ENCODE data around the gene NTSR1. TPM values are rescaled to one million over a fixed set of nuclear protein-coding genes. Genes with fewer than 3 reads are reported as not detected.
A peak's percentile ranks its signal among the peaks of the same experiment; 100 is the strongest.

The NTSR1 gene
- polyA plus RNA-seq, 3 donors, result 0.35 to 2.5 (median 0.40) TPM

- no peak overlapping the region for H3K27ac ChIP-seq (ENCODE audit: low read depth in 1 of 2, low read length in 2 of 2)
- no peak for DNase-seq
- H3K9me3 Mint-ChIP-seq, result peaks cover 0 to 3% (median 0%) of the 10 kb centered on the region in 7 donors
- peak overlapping the region in 1 of 7 donors; percentile 13 for H3K27ac Mint-ChIP-seq
- intact Hi-C loops (cut with micrococcal nuclease), result loop anchor here (5.0 to 10.0 kb wide), 3 partner anchors 125 to 395 kb away; partner anchors contain the start of genes CABLES2 (in 2 of the 2) and DIDO1 (in 1 of the 2)
- H2AFZ ChIP-seq (ENCODE audit: insufficient read depth, low read depth, low read length, poor library complexity, severe bottlenecking), result no peak overlapping the region
- H3K79me2 ChIP-seq (ENCODE audit: insufficient read depth, low read length), result peaks cover 14% of the 10 kb centered on the region
- H4K20me1 ChIP-seq (ENCODE audit: insufficient read depth, low read length), result peaks cover 13% of the 10 kb centered on the region
- H3K4me1 Mint-ChIP-seq, result peaks cover 60% of the 10 kb centered on the region
- H3K27me3 ChIP-seq (ENCODE audit: control insufficient read depth in 2 of 2, insufficient read depth in 2 of 2, low read length in 2 of 2), result no peaks in the 10 kb centered on the region
- no peak overlapping the region for H3K4me2 ChIP-seq (replicated peaks; ENCODE audit: extremely low read depth, low read length, poor library complexity, severe bottlenecking)
- 98% methylated on average over 5 of the region's 19 CpGs for WGBS (ENCODE audit: insufficient coverage)
- H3K4me3 Mint-ChIP-seq, result no peak overlapping the region
- H3K4me1 ChIP-seq (ENCODE audit: control insufficient read depth in 1 of 2, insufficient read depth in 2 of 2, low read length in 2 of 2), result peaks cover 57 to 64% of the 10 kb centered on the region in 2 donors
- H3K9me3 ChIP-seq (replicated peaks in 1 of 2; ENCODE audit: control insufficient read depth in 1 of 2, insufficient read depth in 1 of 2, low read length in 2 of 2), result no peaks in the 10 kb centered on the region
- peaks cover 0 to 6% (median 2%) of the 10 kb centered on the region in 3 donors for H3K27me3 Mint-ChIP-seq (ENCODE audit: low read depth in 3 of 3)
- H3K36me3 Mint-ChIP-seq, result peaks cover 37 to 40% of the 10 kb centered on the region in 2 donors
- H3K9ac ChIP-seq (ENCODE audit: insufficient read depth, low read length, poor library complexity, severe bottlenecking), result no peak overlapping the region
- no peak overlapping the region for H3K4me3 ChIP-seq (replicated peaks in 1 of 3; ENCODE audit: low read depth in 2 of 3, low read length in 3 of 3)
- TF ChIP-seq CTCF (IDR thresholded peaks at IDR 0.05), result no peak
- peaks cover 24 to 35% of the 10 kb centered on the region in 2 donors for H3K36me3 ChIP-seq (replicated peaks in 1 of 2; ENCODE audit: control insufficient read depth in 1 of 2, insufficient read depth in 2 of 2, low read length in 2 of 2)
Measured at GRCh38 chr20:62799459-62799858, 90.8 kb downstream of the NTSR1 start.

GRCh38 chr20:62799873-62800272 lies 91.2 kb downstream of the NTSR1 start:
- Mint-ChIP-seq H3K36me3 (peaks cover 37 to 40% of the 10 kb centered on the region in 2 donors), H3K9me3 (peaks cover 0 to 3% (median 0%) of the 10 kb centered on the region in 7 donors), H3K4me3 (peak overlapping the region in 1 of 2 donors; percentile 16), H3K27me3 (ENCODE audit: low read depth in 3 of 3) (peaks cover 0 to 6% (median 2%) of the 10 kb centered on the region in 3 donors), H3K27ac (peak overlapping the region in 1 of 7 donors; percentile 16), H3K4me1 (peaks cover 57% of the 10 kb centered on the region)
- peaks cover 24 to 35% of the 10 kb centered on the region in 2 donors for H3K36me3 ChIP-seq (replicated peaks in 1 of 2; ENCODE audit: control insufficient read depth in 1 of 2, insufficient read depth in 2 of 2, low read length in 2 of 2)
- no peak overlapping the region for H3K9ac ChIP-seq (ENCODE audit: insufficient read depth, low read length, poor library complexity, severe bottlenecking)
- peaks cover 17% of the 10 kb centered on the region for H3K79me2 ChIP-seq (ENCODE audit: insufficient read depth, low read length)
- 97% methylated on average over 6 of the region's 10 CpGs for WGBS (ENCODE audit: insufficient coverage)
- H3K9me3 ChIP-seq (replicated peaks in 1 of 2; ENCODE audit: control insufficient read depth in 1 of 2, insufficient read depth in 1 of 2, low read length in 2 of 2), result no peaks in the 10 kb centered on the region
- DNase-seq, result no peak
- H3K27ac ChIP-seq (ENCODE audit: low read depth in 1 of 2, low read length in 2 of 2), result no peak overlapping the region
- H3K4me2 ChIP-seq (replicated peaks; ENCODE audit: extremely low read depth, low read length, poor library complexity, severe bottlenecking), result no peak overlapping the region
- no peak for TF ChIP-seq CTCF (IDR thresholded peaks at IDR 0.05)
- peaks cover 13% of the 10 kb centered on the region for H4K20me1 ChIP-seq (ENCODE audit: insufficient read depth, low read length)
- H3K27me3 ChIP-seq (ENCODE audit: control insufficient read depth in 2 of 2, insufficient read depth in 2 of 2, low read length in 2 of 2), result no peaks in the 10 kb centered on the region
- peaks cover 52 to 60% of the 10 kb centered on the region in 2 donors for H3K4me1 ChIP-seq (ENCODE audit: control insufficient read depth in 1 of 2, insufficient read depth in 2 of 2, low read length in 2 of 2)
- no peak overlapping the region for H2AFZ ChIP-seq (ENCODE audit: insufficient read depth, low read depth, low read length, poor library complexity, severe bottlenecking)
- H3K4me3 ChIP-seq (replicated peaks in 1 of 3; ENCODE audit: low read depth in 2 of 3, low read length in 3 of 3), result no peak overlapping the region
- intact Hi-C loops (cut with micrococcal nuclease), result loop anchor here (5.0 to 10.0 kb wide), 7 partner anchors 57 to 655 kb away; partner anchors contain the start of genes CABLES2 (in 2 of the 2), ADRM1 (in 1 of the 2), DIDO1 (in 1 of the 2) and PSMA7 (in 1 of the 2)
